HepG2 (cell line): ENCODE data around the gene TNFAIP8L2. TPM values are rescaled to one million over a fixed set of nuclear protein-coding genes. Genes with fewer than 3 reads are reported as not detected.

Experiments
- ATAC-seq: fragments of 200-7000 bp; cut with Tn5 transposase; 3 replicates; pipeline ENCODE4 v1.9.1; 2020; ENCODE audit warnings: mild to moderate bottlenecking, moderate library complexity
- Bru-seq: library from RNA; stranded (reverse); fragments of 400-500 nt; gene quantifications from one replicate; lab custom pipeline; 2021; lab: Mats Ljungman, UMichigan
- BruChase-seq, 2 experiments: library from RNA; stranded (reverse); fragments of 400-500 nt; gene quantifications; one replicate each; lab custom pipeline; 2021; lab: Mats Ljungman, UMichigan
- BruUV-seq: library from RNA; stranded (reverse); fragments of 400-500 nt; replicated peaks from 2 replicates; lab custom pipeline; 2021; lab: Mats Ljungman, UMichigan
- CTCF ChIA-PET: fragments of 300-600 bp; formaldehyde crosslinking; extraction: SDS; loops from one replicate; lab custom pipeline; 2021; ENCODE audit warnings: low total read pairs, inconsistent platforms, low intra/inter-chr PET ratio; lab: Yijun Ruan, JAX
- POLR2A ChIA-PET: fragments of 350-600 bp; sonication (Branson Sonifier 250); formaldehyde crosslinking; loops from one replicate; lab custom pipeline; 2020; ENCODE audit warnings: antibody characterized with exemption, inconsistent platforms; lab: Yijun Ruan, JAX
- DNase-seq: peaks from one replicate; pipeline ENCODE4 v3.0.0-alpha.2; 2015; ENCODE audit warnings: low spot score
- FAIRE-seq: peaks from 3 replicates; lab custom pipeline; 2011; peaks lifted over from hg19 to GRCh38; lab: Jason Lieb, UNC
- H2AFZ ChIP-seq: one replicate; pipeline ENCODE4 v1.6.1; 2011; ENCODE audit warnings: low read length, inconsistent platforms
- H3K27ac ChIP-seq: fragments of 300-600 bp; 3 replicates; pipeline ENCODE4 v1.8.0; 2011; ENCODE audit warnings: mixed run types, mild to moderate bottlenecking, mixed read lengths, low read length, inconsistent platforms; ENCODE audit not compliant: insufficient read depth; ENCODE audit errors: extremely low read length
- H3K27me3 ChIP-seq, 2 experiments: fragments of 200-600 bp in 1 of 2; 2 replicates in 1 of 2; 3 replicates in 1 of 2; pipeline versions ENCODE4 v1.6.0 to v1.8.0; 2011; ENCODE audit warnings: low read length in 2 of 2, mild to moderate bottlenecking in 2 of 2, moderate library complexity in 2 of 2, inconsistent platforms in 1 of 2; ENCODE audit not compliant: insufficient read depth in 2 of 2, control insufficient read depth in 1 of 2
- H3K36me3 ChIP-seq, 2 experiments: fragments of 200-600 bp in 1 of 2; replicated peaks in 1 of 2; 2 replicates in 1 of 2; 3 replicates in 1 of 2; pipeline versions ENCODE4 v1.5.1 to v1.8.0; 2011; ENCODE audit warnings: low read length in 2 of 2, inconsistent platforms in 1 of 2; ENCODE audit not compliant: insufficient read depth in 2 of 2, control insufficient read depth in 1 of 2
- H3K4me1 ChIP-seq: 2 replicates; pipeline ENCODE4 v1.5.1; 2012; ENCODE audit warnings: low read length, inconsistent platforms; ENCODE audit not compliant: insufficient read depth
- H3K4me2 ChIP-seq: 2 replicates; pipeline ENCODE4 v1.6.0; 2011; ENCODE audit warnings: low read depth, low read length, inconsistent platforms
- H3K4me3 ChIP-seq, 3 experiments: fragments of 200-600 bp in 1 of 3; sonication (generic), shearing (Covaris generic) in 1 of 3; replicated peaks in 1 of 3; 2 replicates each; pipeline ENCODE4 v1.5.1; 2011 to 2016; ENCODE audit warnings: low read length in 3 of 3, inconsistent platforms in 2 of 3, low read depth in 2 of 3, mild to moderate bottlenecking in 2 of 3, control low read depth in 1 of 3, mixed read lengths in 1 of 3; ENCODE audit not compliant: insufficient read depth in 1 of 3
- H3K79me2 ChIP-seq: one replicate; pipeline ENCODE4 v1.6.1; 2011; ENCODE audit warnings: low read length, inconsistent platforms; ENCODE audit not compliant: insufficient read depth
- H3K9ac ChIP-seq: 2 replicates; pipeline ENCODE4 v1.6.0; 2011; ENCODE audit warnings: mild to moderate bottlenecking, low read depth, low read length, inconsistent platforms; ENCODE audit not compliant: insufficient read depth
- H3K9me3 ChIP-seq: 2 replicates; pipeline ENCODE4 v1.5.1; 2012; ENCODE audit warnings: mild to moderate bottlenecking, low read length
- H4K20me1 ChIP-seq: 2 replicates; pipeline ENCODE4 v1.6.0; 2011; ENCODE audit warnings: inconsistent platforms, mild to moderate bottlenecking, low read length, moderate library complexity; ENCODE audit not compliant: insufficient read depth
- ARNTL ChIP-seq: sonication (generic); formaldehyde crosslinking; IDR thresholded peaks from 2 replicates; pipeline ENCODE4 v1.4.0; 2020; ENCODE audit warnings: mild to moderate bottlenecking, missing genetic modification reagents
- CEBPG ChIP-seq: IDR thresholded peaks from 2 replicates; pipeline ENCODE4 v1.6.1; 2016
- IKZF4 ChIP-seq: sonication (generic); formaldehyde crosslinking; IDR thresholded peaks from 2 replicates; pipeline ENCODE4 v1.5.1; 2020; ENCODE audit warnings: borderline replicate concordance, mild to moderate bottlenecking, low read depth, missing genetic modification reagents; ENCODE audit errors: not compliant biosample characterization
- KDM4B ChIP-seq: sonication (generic); formaldehyde crosslinking; IDR thresholded peaks from 2 replicates; pipeline ENCODE4 v1.4.0; 2020; ENCODE audit warnings: missing genetic modification reagents
- NONO ChIP-seq, 2 experiments: fragments of 450-650 bp in 1 of 2; sonication (generic) in 1 of 2; formaldehyde crosslinking in 1 of 2; IDR thresholded peaks in 1 of 2; conservative IDR thresholded peaks in 1 of 2; 2 replicates each; pipeline versions ENCODE4 v1.6.1 to v1.8.0; 2017 to 2022; ENCODE audit warnings: mild to moderate bottlenecking in 1 of 2, missing genetic modification reagents in 1 of 2, moderate library complexity in 1 of 2
- SIN3A ChIP-seq: IDR thresholded peaks from 2 replicates; pipeline ENCODE4 v1.6.1; 2011; ENCODE audit warnings: low read depth, mild to moderate bottlenecking, control low read depth, low read length, borderline replicate concordance
- SRY ChIP-seq: sonication (generic); formaldehyde crosslinking; IDR thresholded peaks from 2 replicates; pipeline ENCODE4 v1.8.0; 2022; ENCODE audit warnings: mild to moderate bottlenecking, missing genetic modification reagents
- STAG1 ChIP-seq: sonication (generic); formaldehyde crosslinking; IDR thresholded peaks from 2 replicates; pipeline ENCODE4 v1.4.0; 2020; ENCODE audit warnings: missing genetic modification reagents
- TOE1 ChIP-seq: sonication (generic); formaldehyde crosslinking; IDR thresholded peaks from 2 replicates; pipeline ENCODE4 v1.4.0; 2020; ENCODE audit warnings: mild to moderate bottlenecking, missing genetic modification reagents
- ZNF3 ChIP-seq: IDR thresholded peaks from 2 replicates; pipeline ENCODE4 v1.7.0; 2017; ENCODE audit warnings: inconsistent platforms
- ZNF460 ChIP-seq: sonication (generic); formaldehyde crosslinking; IDR thresholded peaks from 2 replicates; pipeline ENCODE4 v1.5.1; 2020; ENCODE audit warnings: missing genetic modification reagents, mild to moderate bottlenecking, borderline replicate concordance
- WGBS: methylation state at CpG from one replicate; pipeline ENCODE4 v1.1.6; 2017; ENCODE audit warnings: low lambda C conversion rate; 5-methylcytosine and 5-hydroxymethylcytosine counted together
- in situ Hi-C: cut with HindIII; loops from 2 replicates; pipeline ENCODE4 v1.10.0; 2017; ENCODE audit warnings: low pct_unique_long_range_greater_than_20kb; ENCODE audit not compliant: extremely low pct_ligation_motif_present
- intact Hi-C: fragments of 100-400 bp; cut with micrococcal nuclease; formaldehyde crosslinking; loops from one replicate; pipeline ENCODE4 v1.10.0; 2022; ENCODE audit not compliant: unreplicated experiment
- long read RNA-seq, 2 experiments: library from RNA in 1 of 2; library from polyadenylated mRNA in 1 of 2; stranded (forward) in 1 of 2; unstranded in 1 of 2; transcript quantifications; one replicate each; pipeline ENCODE4 v2.0.0, GENCODE V29; 2019 to 2022
- polyA minus RNA-seq, 3 experiments: library from RNA; depleted of rRNA, polyadenylated mRNA; stranded (reverse); fragments of >200 nt; gene quantifications; 2 replicates each; pipeline ENCODE4 v1.2.3, GENCODE V29; 2011; ENCODE audit warnings: low replicate concordance in 1 of 3
- polyA plus RNA-seq, 8 experiments: library from polyadenylated mRNA; depleted of rRNA in 3 of 8; stranded (reverse) in 7 of 8; unstranded in 1 of 8; fragments of >200 nt; fragmentation: Illumina TruSeq in 4 of 8; extraction: Trizol in 4 of 8; gene quantifications; 2 replicates each; pipeline versions ENCODE4 v1.2.1 to v1.2.3, GENCODE V29; 2011 to 2016; ENCODE audit warnings: low read depth in 4 of 8, missing spikeins in 1 of 8, mixed read lengths in 1 of 8; ENCODE audit not compliant: insufficient read depth in 1 of 8
- total RNA-seq, 5 experiments: library from RNA; depleted of rRNA; stranded (reverse); fragments of >200 nt; fragmentation: Illumina TruSeq; extraction: Trizol; gene quantifications; 2 replicates each; pipeline ENCODE4 v1.2.3, GENCODE V29; 2016; ENCODE audit warnings: low read depth in 1 of 5
- TF ChIP-seq, protein P1 (sequence below): sonication (generic); IDR thresholded peaks from 2 replicates; pipeline ENCODE4 v1.6.1; 2016; ENCODE audit warnings: low read depth, borderline replicate concordance
- TF ChIP-seq, protein P2 (sequence below): sonication (generic); formaldehyde crosslinking; IDR thresholded peaks from 2 replicates; pipeline ENCODE4 v1.8.0; 2022; ENCODE audit warnings: mild to moderate bottlenecking, missing genetic modification reagents, borderline replicate concordance
- TF ChIP-seq, protein P3 (sequence below): sonication (generic); formaldehyde crosslinking; IDR thresholded peaks from 2 replicates; pipeline ENCODE4 v1.4.0; 2020; ENCODE audit warnings: mild to moderate bottlenecking, missing genetic modification reagents, borderline replicate concordance

The TNFAIP8L2 gene
- total RNA-seq (2016; rRNA removed; fragmentation: Illumina TruSeq; extraction: Trizol) (not detected in 2 replicates), polyA plus RNA-seq (2011; rRNA removed) (not detected in 2 replicates), polyA minus RNA-seq (2011; rRNA and poly(A)+ RNA removed; ENCODE audit: low replicate concordance) (not detected in 2 replicates), Bru-seq, nascent RNA (not detected), BruChase-seq, experiment 1, labeled RNA remaining after a 6-hour chase (percentile 25 among the genes with signal in this experiment), BruChase-seq, experiment 2, labeled RNA remaining after a 2-hour chase (not detected)
- total RNA-seq (2016; cell fraction: cytosol; rRNA removed; fragmentation: Illumina TruSeq; extraction: Trizol; ENCODE audit: low read depth) = not detected in 2 replicates
- not detected in 2 replicates for total RNA-seq (2016; cell fraction: insoluble cytoplasmic fraction; rRNA removed; fragmentation: Illumina TruSeq; extraction: Trizol)
- not detected in 2 replicates for total RNA-seq (2016; cell fraction: membrane; rRNA removed; fragmentation: Illumina TruSeq; extraction: Trizol)
- not detected in 2 replicates for total RNA-seq (2016; cell fraction: nucleus; rRNA removed; fragmentation: Illumina TruSeq; extraction: Trizol)
- polyA plus RNA-seq (2011; cell fraction: cytosol; rRNA removed) = not detected in 2 replicates
- not detected in 2 replicates for polyA plus RNA-seq (2011; cell fraction: nucleus; rRNA removed)
- 0.12 and 0.27 TPM in 2 replicates for polyA plus RNA-seq (2012)
- polyA plus RNA-seq (2016; cell fraction: cytosol; fragmentation: Illumina TruSeq; extraction: Trizol; ENCODE audit: low read depth) = not detected in 2 replicates
- polyA plus RNA-seq (2016; cell fraction: insoluble cytoplasmic fraction; fragmentation: Illumina TruSeq; extraction: Trizol; ENCODE audit: low read depth) = not detected in 2 replicates
- polyA plus RNA-seq (2016; cell fraction: membrane; fragmentation: Illumina TruSeq; extraction: Trizol; ENCODE audit: low read depth) = not detected in 2 replicates
- not detected in 2 replicates for polyA plus RNA-seq (2016; cell fraction: nucleus; fragmentation: Illumina TruSeq; extraction: Trizol; ENCODE audit: insufficient read depth, low read depth)
- not detected in 2 replicates for polyA minus RNA-seq (2011; cell fraction: cytosol; rRNA and poly(A)+ RNA removed)
- polyA minus RNA-seq (2011; cell fraction: nucleus; rRNA and poly(A)+ RNA removed) = not detected in 2 replicates
- long read RNA-seq, experiment 1 = 0 reads
- long read RNA-seq, experiment 2 = 0 reads

DNA sequence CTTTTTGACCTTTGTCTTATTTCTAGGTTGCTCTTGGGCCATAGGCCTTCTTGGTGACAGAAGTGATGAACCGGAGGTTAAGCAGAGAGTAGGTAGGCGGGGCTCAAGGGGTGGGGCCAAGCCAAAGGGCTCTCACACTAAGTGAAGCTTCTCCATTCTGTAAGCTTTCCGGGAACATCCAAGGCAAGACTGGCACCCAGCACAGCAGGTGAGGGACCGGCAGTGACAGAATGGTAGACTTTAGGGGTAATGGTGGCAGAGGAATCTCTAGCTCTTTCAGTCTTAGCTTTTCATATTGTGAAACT, at the start of gene TNFAIP8L2:
TSS of gene TNFAIP8L2 (plus strand) at position 135 of the 305 bp plus-strand sequence. CDS start 2,049 bp downstream, outside the sequence.
- no peaks in the 10 kb centered on the region for H3K79me2 ChIP-seq
- FAIRE-seq (no peak), ATAC-seq (peak; percentile 54), DNase-seq (no peak)
- no peak within 1 kb of the TSS for H3K9ac ChIP-seq
- no peak within 1 kb of the TSS for H3K4me2 ChIP-seq
- BruUV-seq = no TSS peak
- in situ Hi-C loops (loop anchor here (5.0 kb wide), 1 partner anchor 59 kb away; no protein-coding TSS in a partner anchor), intact Hi-C loops (loop anchor here (1.0 to 2.0 kb wide), 2 partner anchors 57 to 132 kb away; no protein-coding TSS in a partner anchor)
- H3K9me3 ChIP-seq = no peaks in the 10 kb centered on the region
- H3K27ac ChIP-seq = no peak within 1 kb of the TSS
- no peak within 1 kb of the TSS for H3K4me3 ChIP-seq
- CTCF ChIA-PET = interaction anchor here (1.4 to 3.6 kb wide), 2 partner anchors 57 to 132 kb away, joined by 10 to 45 read pairs; no protein-coding TSS in a partner anchor
- no peaks in the 10 kb centered on the region for H4K20me1 ChIP-seq
- peaks cover 8% of the 10 kb centered on the region for H3K4me1 ChIP-seq
- peaks cover 8 to 14% of the 10 kb centered on the region in 2 experiments for H3K36me3 ChIP-seq
- POLR2A ChIA-PET = interaction anchor here (1.1 kb wide), 1 partner anchor 57 kb away, joined by 3 read pairs; no protein-coding TSS in a partner anchor
- no peak within 1 kb of the TSS for H2AFZ ChIP-seq
- H3K27me3 ChIP-seq = no peaks in the 10 kb centered on the region
- 86% methylated on average over 3 of the region's 4 CpGs for WGBS
- no peak for TF ChIP-seq IKZF4 (CRISPR knock-in tag)
- TF ChIP-seq, protein P1, sequence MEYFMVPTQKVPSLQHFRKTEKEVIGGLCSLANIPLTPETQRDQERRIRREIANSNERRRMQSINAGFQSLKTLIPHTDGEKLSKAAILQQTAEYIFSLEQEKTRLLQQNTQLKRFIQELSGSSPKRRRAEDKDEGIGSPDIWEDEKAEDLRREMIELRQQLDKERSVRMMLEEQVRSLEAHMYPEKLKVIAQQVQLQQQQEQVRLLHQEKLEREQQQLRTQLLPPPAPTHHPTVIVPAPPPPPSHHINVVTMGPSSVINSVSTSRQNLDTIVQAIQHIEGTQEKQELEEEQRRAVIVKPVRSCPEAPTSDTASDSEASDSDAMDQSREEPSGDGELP = no peak
- TF ChIP-seq ZNF460 = no peak
- TF ChIP-seq ARNTL = no peak
- TF ChIP-seq ZNF3 (CRISPR knock-in tag) = no peak
- TF ChIP-seq TOE1 (CRISPR knock-in tag) = no peak
- no peak for TF ChIP-seq CEBPG (CRISPR knock-in tag)
- TF ChIP-seq SRY = no peak
- TF ChIP-seq KDM4B (CRISPR knock-in tag) = no peak
- TF ChIP-seq, protein P2, sequence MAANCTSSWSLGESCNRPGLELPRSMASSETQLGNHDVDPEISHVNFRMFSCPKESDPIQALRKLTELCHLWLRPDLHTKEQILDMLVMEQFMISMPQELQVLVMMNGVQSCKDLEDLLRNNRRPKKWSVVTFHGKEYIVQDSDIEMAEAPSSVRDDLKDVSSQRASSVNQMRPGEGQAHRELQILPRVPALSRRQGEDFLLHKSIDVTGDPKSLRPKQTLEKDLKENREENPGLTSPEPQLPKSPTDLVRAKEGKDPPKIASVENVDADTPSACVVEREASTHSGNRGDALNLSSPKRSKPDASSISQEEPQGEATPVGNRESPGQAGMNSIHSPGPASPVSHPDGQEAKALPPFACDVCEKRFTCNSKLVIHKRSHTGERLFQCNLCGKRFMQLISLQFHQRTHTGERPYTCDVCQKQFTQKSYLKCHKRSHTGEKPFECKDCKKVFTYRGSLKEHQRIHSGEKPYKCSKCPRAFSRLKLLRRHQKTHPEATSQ (CRISPR knock-in tag) = no peak
- TF ChIP-seq STAG1 = no peak
- TF ChIP-seq NONO (IDR thresholded peaks at IDR 0.05) = no peak
- TF ChIP-seq NONO (CRISPR knock-in tag; conservative IDR thresholded peaks at IDR 0.05) = no peak
- TF ChIP-seq, protein P3, sequence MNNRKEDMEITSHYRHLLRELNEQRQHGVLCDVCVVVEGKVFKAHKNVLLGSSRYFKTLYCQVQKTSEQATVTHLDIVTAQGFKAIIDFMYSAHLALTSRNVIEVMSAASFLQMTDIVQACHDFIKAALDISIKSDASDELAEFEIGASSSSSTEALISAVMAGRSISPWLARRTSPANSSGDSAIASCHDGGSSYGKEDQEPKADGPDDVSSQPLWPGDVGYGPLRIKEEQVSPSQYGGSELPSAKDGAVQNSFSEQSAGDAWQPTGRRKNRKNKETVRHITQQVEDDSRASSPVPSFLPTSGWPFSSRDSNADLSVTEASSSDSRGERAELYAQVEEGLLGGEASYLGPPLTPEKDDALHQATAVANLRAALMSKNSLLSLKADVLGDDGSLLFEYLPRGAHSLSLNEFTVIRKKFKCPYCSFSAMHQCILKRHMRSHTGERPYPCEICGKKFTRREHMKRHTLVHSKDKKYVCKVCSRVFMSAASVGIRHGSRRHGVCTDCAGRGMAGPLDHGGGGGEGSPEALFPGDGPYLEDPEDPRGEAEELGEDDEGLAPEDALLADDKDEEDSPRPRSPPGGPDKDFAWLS = no peak
- TF ChIP-seq SIN3A = no peak
